G401 (cell line): ENCODE measurements around the gene FASTK. TPM values are rescaled to one million over a fixed set of nuclear protein-coding genes. Genes with fewer than 3 reads are reported as not detected.
"Not testable (repeated sequence)": the region's sequence is repeated elsewhere in the genome, so short reads cannot be mapped to it uniquely, and the experiment has no call there.

Source experiments
- DNase-seq: peaks from one replicate; pipeline ENCODE4 v3.0.0-alpha.2; 2015; ENCODE audit warnings: low spot score
- in situ Hi-C: cut with HindIII; loops from 2 replicates; pipeline ENCODE4 v1.10.0; 2016; ENCODE audit warnings: low sequenced_read_pairs, mixed read lengths
- total RNA-seq: library from RNA; depleted of rRNA; stranded (reverse); fragments of >200 nt; shearing (Covaris generic); gene quantifications from 2 replicates; pipeline ENCODE4 v1.2.3, GENCODE V29; 2014

Gene FASTK
- total RNA-seq, 1 experiment from 2014 or later = 57.2 TPM

DNA sequence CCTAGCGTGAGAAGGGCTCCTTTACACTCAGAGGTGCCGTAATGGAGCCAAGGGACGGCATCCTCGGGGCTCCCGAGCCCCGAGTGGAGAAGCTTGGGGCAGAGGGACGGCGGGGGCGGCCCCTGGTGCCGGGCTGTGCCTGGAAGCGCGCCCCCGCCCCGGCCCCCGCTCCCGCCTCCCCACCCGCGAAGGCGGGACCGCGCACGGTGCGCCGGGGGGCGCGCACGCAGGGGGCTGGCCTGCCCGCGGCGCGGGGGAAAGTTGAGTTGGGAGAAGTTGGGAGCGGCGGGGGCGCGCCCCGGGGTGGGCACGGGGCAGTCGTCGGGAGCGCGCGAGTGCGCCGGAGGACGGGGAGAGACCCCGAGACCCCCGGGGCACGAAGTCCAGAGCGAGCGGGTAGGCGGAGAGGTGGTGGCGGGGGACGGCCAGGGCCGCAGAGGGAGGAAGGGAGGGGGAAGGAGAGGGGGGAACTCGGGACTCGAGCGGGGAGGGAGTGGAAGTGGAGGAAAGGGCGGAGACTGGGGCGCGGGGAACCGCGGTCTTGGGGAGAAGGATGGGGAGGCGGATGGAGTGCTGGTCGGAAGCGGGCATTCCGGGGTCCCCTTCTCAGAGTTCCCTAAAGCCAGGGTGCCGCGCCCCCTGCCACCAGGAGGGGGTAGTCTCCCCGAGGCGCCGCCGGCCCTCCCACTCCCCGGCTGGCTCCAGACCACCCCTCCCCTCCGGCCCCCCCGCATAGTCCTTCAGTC is 21.1 kb downstream of the FASTK start, which contains the start of gene SLC4A2:
TSS of gene SLC4A2 (plus strand) at position 223 of the 746 bp plus-strand sequence. CDS start 2,399 bp downstream, outside the sequence.
- peak; percentile 44 for DNase-seq
- in situ Hi-C loops = no loop called here

GRCh38 chr7:151058781-151059366 is 21.7 kb downstream of the FASTK start:
- in situ Hi-C loops = no loop called here
- DNase-seq = peak; percentile 45

DNA sequence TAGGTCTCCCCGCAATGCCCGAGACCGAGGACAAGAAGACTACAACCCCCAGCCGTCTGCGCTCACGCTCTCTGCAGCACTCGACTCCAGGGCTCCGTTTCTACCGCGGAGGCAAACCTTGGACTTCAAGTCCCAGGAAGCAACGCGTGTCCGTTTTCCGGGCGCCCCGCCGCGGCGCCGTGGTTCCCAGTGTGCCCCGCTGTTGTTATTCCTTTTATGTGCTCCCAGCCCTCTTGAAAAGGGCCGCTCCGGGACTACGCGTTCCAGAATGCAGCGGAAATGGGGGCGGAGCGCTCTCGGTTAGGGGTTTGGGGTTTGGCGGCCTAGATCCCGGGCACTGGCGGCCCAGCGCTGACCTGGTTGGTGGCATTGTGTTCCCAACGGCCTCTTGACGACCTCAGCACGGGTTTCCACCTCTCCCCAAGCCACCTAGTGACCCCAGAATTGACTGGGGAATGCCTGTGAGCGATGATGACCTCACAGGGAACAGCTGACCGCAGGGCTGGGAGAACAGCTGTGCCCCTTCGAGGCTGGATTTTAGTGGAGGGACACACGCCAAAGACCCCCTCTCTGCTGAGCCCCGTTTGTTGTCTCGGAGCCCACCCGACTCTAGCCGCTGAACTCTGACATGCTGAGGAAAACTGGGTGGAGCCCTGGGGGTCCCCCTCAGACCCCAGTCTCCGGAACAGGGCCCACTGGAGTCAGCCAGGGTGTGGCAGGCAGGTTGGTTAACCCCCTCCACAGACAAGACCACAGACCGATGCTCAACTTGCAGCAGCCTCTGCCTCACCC is 22.4 kb downstream of the FASTK start:
- in situ Hi-C loops = no loop called here
- DNase-seq = peak; percentile 100

DNA sequence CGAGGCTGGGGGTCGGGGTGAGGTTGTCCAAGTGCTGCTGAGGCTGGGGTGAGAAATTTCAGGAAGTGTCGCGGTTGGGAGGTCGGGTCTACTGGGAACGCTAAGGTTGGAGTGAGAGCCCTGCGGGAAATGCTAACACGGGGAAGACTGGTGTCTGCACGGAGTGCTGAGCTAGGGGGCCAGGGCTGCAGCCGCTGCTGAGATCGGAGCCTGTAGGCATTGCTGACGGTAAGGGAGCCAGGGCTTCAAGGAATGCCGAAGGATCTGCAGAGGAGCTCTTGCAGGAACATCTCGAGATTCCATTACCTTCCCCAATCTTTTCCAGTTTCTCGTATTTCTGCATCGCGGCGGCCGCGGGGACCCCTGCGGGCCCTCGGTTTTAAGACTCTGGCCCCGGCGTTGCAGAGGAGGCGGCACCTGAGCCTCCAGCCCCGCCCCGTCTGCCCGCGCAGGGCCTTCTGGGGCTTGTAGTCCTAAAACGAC is 23.1 kb downstream of the FASTK start, which contains the start of gene CDK5:
TSS of gene CDK5 (minus strand) at position 392 of the 483 bp plus-strand sequence. CDS start at position 343, 49 bp downstream.
- in situ Hi-C loops = no loop called here
- DNase-seq = no peak

DNA sequence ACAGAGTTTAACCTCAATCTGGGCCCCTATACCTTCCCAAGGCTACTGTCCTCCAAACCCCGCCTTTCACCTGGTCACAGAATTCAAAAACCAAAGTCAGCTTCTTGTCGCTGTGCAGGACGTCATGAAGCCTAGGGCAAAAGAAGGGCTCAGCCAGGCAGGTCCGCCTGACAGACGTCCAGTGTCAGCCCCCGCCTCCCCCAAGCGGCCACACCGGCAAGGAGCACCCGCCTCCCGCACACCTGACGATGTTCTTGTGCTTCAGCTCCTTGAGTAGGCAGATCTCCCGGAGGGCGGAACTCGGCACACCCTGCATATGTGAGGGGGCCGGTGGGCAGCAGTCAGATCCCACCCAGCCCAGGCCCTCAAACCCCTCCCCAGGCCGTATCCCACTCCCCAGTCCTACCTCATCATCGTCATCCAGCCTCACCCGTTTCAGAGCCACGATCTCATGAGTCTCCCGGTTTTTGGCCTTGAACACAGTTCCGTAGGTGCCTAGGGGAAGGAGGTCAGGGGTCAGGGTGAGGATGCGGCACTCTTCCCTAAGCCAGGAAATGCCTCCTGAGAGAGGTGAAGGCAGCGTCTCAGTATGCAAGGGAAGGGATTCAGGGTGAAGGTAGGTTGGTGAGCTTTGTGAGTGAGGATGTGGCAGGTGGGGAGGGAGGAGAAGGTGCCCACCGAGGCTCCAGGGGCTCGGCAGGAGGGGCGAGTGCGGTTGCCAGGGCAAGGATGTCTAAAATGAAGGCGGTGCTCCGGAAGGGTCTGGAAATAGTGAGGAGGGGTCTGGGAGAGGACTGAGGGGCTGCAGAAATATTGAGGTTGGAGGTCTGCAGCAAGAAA is 23.7 kb downstream of the FASTK start:
- in situ Hi-C loops = no loop called here
- no peak for DNase-seq

- in situ Hi-C loops = no loop called here
- no peak for DNase-seq
These were observed 24.3 kb downstream of the FASTK start for GRCh38 chr7:151056283-151056665.

DNA sequence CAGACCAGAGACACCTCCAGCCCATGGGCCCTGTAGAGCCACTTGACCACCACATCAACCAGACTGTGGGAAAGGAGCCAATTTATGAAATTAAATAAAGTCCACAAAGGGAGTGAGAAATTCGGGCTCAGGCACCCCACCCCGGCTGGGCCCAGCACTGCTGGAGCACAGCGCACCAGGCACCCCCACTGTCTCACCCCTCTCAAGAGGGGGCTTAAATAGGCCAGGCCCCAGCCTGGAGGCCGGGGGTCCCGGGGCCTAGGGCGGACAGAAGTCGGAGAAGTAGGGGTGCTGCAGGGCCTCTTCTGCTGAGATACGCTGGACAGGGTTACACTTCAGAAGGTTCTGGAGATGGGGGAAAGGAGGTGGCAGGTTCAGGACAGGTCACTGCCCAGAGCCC is 26.9 kb downstream of the FASTK start:
- in situ Hi-C loops = no loop called here
- DNase-seq = no peak

DNA sequence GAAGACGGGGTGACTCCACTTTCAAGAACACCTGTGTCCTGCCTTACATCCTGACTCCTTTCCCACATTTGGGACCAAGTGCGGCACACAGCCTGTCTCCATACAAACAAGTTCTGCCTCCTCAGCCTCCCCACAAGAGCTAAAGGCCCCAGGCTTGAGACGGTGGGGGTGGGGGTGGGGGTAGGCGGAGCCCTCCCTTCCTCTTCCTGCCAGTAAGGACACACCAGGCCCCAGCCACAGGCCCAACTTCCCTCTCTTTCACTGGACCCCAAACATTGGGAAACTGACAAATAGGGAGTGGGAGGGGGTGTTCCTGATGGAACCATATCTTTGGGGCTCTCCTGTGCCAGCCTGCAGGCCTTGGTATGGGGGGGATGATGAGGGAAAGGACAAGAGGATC is 27.5 kb downstream of the FASTK start:
- DNase-seq = no peak
- in situ Hi-C loops = no loop called here

DNA sequence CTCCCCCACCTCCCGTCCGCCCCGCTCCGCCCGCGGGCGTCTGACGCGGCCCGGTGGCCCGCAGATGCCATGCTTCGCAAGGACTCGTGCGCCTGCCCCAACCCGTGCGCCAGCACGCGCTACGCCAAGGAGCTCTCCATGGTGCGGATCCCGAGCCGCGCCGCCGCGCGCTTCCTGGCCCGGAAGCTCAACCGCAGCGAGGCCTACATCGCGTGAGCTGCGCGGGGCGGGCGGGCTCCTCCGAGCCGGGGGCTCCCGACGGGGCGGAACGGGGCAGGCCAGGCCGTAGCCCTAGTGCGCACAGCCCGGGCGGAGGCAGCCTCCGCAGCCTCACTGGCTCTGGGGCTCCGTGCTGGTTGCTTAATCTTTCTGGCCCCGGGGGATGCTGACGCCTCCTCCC is 29.5 kb downstream of the FASTK start:
- peak; percentile 40 for DNase-seq
- in situ Hi-C loops = no loop called here

DNA sequence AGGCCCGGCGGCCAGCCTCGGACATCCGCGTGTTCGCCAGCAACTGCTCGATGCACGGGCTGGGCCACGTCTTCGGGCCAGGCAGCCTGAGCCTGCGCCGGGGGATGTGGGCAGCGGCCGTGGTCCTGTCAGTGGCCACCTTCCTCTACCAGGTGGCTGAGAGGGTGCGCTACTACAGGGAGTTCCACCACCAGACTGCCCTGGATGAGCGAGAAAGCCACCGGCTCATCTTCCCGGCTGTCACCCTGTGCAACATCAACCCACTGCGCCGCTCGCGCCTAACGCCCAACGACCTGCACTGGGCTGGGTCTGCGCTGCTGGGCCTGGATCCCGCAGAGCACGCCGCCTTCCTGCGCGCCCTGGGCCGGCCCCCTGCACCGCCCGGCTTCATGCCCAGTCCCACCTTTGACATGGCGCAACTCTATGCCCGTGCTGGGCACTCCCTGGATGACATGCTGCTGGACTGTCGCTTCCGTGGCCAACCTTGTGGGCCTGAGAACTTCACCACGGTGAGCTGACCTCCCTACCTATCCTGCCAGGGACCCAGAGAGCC is 31.6 kb downstream of the FASTK start:
- in situ Hi-C loops = no loop called here
- DNase-seq = no peak

GRCh38 chr7:151047976-151048815 is 32.4 kb downstream of the FASTK start, which contains the start of gene ASIC3:
TSS of gene ASIC3 (plus strand) at chr7:151048531. CDS start at chr7:151048886, 355 bp downstream.
- no peak for DNase-seq
- in situ Hi-C loops = no loop called here

- in situ Hi-C loops = no loop called here
- no peak for DNase-seq
These were observed 33.7 kb downstream of the FASTK start for GRCh38 chr7:151046603-151047573.

DNA sequence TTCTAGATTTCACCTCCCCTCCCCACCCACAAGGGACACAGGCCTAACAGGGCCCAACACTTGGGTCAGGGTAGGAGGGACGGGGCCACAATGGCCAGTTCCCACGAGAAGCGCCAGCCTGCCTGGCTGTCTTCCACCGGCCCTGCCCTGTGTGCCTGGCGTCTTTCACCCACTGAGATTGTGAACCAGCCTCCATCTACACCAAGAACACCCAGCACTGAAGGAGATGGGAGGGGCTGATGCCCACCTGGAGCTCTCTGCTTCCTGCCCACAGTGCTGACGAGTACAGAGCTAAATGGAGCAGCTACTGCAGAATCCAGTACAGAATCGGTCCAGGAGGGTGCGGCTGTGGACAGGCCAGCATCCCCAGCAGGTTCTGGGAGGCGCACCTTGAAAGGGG is 34.6 kb downstream of the FASTK start:
- in situ Hi-C loops = no loop called here
- DNase-seq = no peak

DNA sequence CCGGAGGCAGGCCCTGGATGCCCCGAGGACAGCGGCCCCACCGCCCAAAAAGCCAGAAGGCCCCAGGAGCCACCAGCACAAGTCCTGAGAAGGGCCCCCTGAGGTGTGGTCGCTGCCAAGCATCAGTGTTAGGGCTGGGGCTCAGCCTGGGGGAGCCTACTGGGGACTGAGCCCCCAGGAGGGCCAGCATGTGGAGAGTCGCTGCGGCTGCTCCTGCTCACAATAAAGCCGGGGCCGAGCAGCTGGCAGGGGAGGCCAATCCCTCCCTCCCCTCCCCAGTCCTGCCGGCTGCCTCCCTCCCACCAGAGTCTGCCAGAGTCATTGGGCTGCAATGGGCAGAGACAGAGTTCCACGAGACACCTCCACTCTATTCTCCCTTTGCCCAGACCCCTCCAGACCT is 35.3 kb downstream of the FASTK start:
- DNase-seq = no peak
- in situ Hi-C loops = no loop called here

GRCh38 chr7:151043959-151044358 is 36.6 kb downstream of the FASTK start:
- DNase-seq = no peak
- in situ Hi-C loops = no loop called here

GRCh38 chr7:151043449-151043848 is 37.2 kb downstream of the FASTK start:
- in situ Hi-C loops, DNase-seq: not testable (repeated sequence)
